OCI-LY3 (cell line): ENCODE results near the gene VEZT.

Experiments
- H2AFZ ChIP-seq: fragments of 200-600, 300-600 bp; shearing (Covaris generic); 2 replicates; pipeline ENCODE4 v1.6.0; 2014; ENCODE audit warnings: antibody characterized with exemption, low read depth, low read length
- H3K27ac ChIP-seq: fragments of 200-600, 300-600 bp; sonication (generic); 2 replicates; pipeline ENCODE4 v1.5.1; 2014; ENCODE audit warnings: mild to moderate bottlenecking, low read length, moderate library complexity, mixed read lengths
- H3K27me3 ChIP-seq: fragments of 200-600, 300-600 bp; sonication (generic); 2 replicates; pipeline ENCODE4 v1.6.1; 2014; ENCODE audit warnings: low read depth, low read length, mixed read lengths
- H3K36me3 ChIP-seq: fragments of 200-600, 300-600 bp; sonication (generic); replicated peaks from 2 replicates; pipeline ENCODE3; 2014; ENCODE audit warnings: low read depth, low read length, mixed read lengths
- H3K4me1 ChIP-seq: fragments of 300-600, 200-600 bp; sonication (generic); 2 replicates; pipeline ENCODE4 v1.6.1; 2014; ENCODE audit warnings: low read length, mixed read lengths
- H3K4me2 ChIP-seq: fragments of 200-600, 300-600 bp; sonication (generic); 2 replicates; pipeline ENCODE4 v1.6.1; 2014; ENCODE audit warnings: low read length, mixed read lengths
- H3K4me3 ChIP-seq: fragments of 300-600, 200-600 bp; sonication (generic); 2 replicates; pipeline ENCODE4 v1.5.1; 2014; ENCODE audit warnings: antibody characterized with exemption, mild to moderate bottlenecking, low read length, moderate library complexity
- H3K79me2 ChIP-seq: fragments of 300-600, 200-600 bp; shearing (Covaris generic); 2 replicates; pipeline ENCODE4 v1.6.1; 2014; ENCODE audit warnings: mild to moderate bottlenecking, low read length, mixed read lengths
- H3K9ac ChIP-seq: fragments of 300-600, 200-600 bp; shearing (Covaris generic); 2 replicates; pipeline ENCODE4 v1.6.0; 2014; ENCODE audit warnings: mild to moderate bottlenecking, low read length, moderate library complexity
- H3K9me3 ChIP-seq: fragments of 200-600, 300-600 bp; shearing (Covaris generic); 2 replicates; pipeline ENCODE4 v1.6.1; 2014; ENCODE audit warnings: low read length, mixed read lengths; ENCODE audit not compliant: insufficient read depth
- H4K20me1 ChIP-seq: fragments of 200-600, 300-600 bp; sonication (generic); 2 replicates; pipeline ENCODE4 v1.6.1; 2016; ENCODE audit warnings: low read length, mixed read lengths; ENCODE audit not compliant: insufficient read depth
- CTCF ChIP-seq: fragments of 200-600, 300-600 bp; sonication (generic); IDR thresholded peaks from 2 replicates; pipeline ENCODE4 v1.5.1; 2014; ENCODE audit warnings: antibody characterized with exemption, low read length, low read depth
- EZH2phosphoT487 ChIP-seq: fragments of 200-600 bp; shearing (Covaris generic); IDR thresholded peaks from 2 replicates; pipeline ENCODE4 v1.6.1; 2018; ENCODE audit warnings: antibody characterized with exemption, mixed run types, low read depth

Gene VEZT

DNA sequence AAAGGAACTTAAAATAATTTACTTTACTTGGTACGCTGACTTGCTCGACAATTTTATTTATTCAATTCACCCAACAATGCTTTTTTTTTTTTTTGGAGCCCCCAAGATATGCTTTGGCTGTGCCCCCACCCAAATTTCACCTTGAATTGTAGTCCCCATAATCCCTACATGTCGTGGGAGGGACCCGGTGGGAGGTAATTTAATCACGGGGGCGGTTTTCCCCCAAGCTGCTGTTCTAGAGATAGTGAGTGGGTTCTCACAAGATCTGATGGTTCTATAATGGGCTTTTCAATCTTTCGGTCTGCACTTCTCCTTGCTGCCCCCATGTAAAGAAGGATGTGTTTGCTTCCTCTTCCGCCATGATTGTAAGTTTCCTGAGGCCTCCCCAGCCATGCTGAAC, 10.7 kb upstream of the VEZT start:
- TF ChIP-seq CTCF: no peak
- TF ChIP-seq EZH2phosphoT487: no peak
- Histone ChIP-seq H3K79me2 (no peaks in the 10 kb centered on the region), H3K9me3 (no peaks in the 10 kb centered on the region), H3K4me1 (no peaks in the 10 kb centered on the region), H3K27me3 (peaks cover 21% of the 10 kb centered on the region), H3K4me2 (no peak overlapping the region), H4K20me1 (no peaks in the 10 kb centered on the region), H3K9ac (no peak overlapping the region), H3K4me3 (no peak overlapping the region), H2AFZ (no peak overlapping the region), H3K36me3 (no peaks in the 10 kb centered on the region), H3K27ac (no peak overlapping the region)

- no peaks in the 10 kb centered on the region for H4K20me1 ChIP-seq
- no peaks in the 10 kb centered on the region for H3K36me3 ChIP-seq
- no peak overlapping the region for H2AFZ ChIP-seq
- no peaks in the 10 kb centered on the region for H3K4me1 ChIP-seq
- H3K4me2 ChIP-seq: no peak overlapping the region
- no peak for TF ChIP-seq CTCF
- TF ChIP-seq EZH2phosphoT487: no peak
- no peaks in the 10 kb centered on the region for H3K79me2 ChIP-seq
- no peak overlapping the region for H3K9ac ChIP-seq
- no peak overlapping the region for H3K27ac ChIP-seq
- no peaks in the 10 kb centered on the region for H3K9me3 ChIP-seq
- H3K4me3 ChIP-seq: no peak overlapping the region
- peaks cover 21% of the 10 kb centered on the region for H3K27me3 ChIP-seq
Measured at GRCh38 chr12:95207407-95207806, 10.2 kb upstream of the VEZT start.

GRCh38 chr12:95208678-95209077, 8.9 kb upstream of the VEZT start:
- TF ChIP-seq EZH2phosphoT487 (no peak), CTCF (no peak)
- H4K20me1 ChIP-seq: no peaks in the 10 kb centered on the region
- H3K9me3 ChIP-seq: no peaks in the 10 kb centered on the region
- H3K27me3 ChIP-seq: peaks cover 21% of the 10 kb centered on the region
- no peak overlapping the region for H3K27ac ChIP-seq
- H3K4me2 ChIP-seq: no peak overlapping the region
- H3K4me1 ChIP-seq: no peaks in the 10 kb centered on the region
- no peak overlapping the region for H2AFZ ChIP-seq
- H3K4me3 ChIP-seq: no peak overlapping the region
- no peaks in the 10 kb centered on the region for H3K36me3 ChIP-seq
- H3K9ac ChIP-seq: no peak overlapping the region
- no peaks in the 10 kb centered on the region for H3K79me2 ChIP-seq

- Histone ChIP-seq H3K27ac (no peak overlapping the region), H3K9me3 (no peaks in the 10 kb centered on the region), H3K79me2 (no peaks in the 10 kb centered on the region), H3K36me3 (no peaks in the 10 kb centered on the region), H3K4me2 (no peak overlapping the region), H4K20me1 (no peaks in the 10 kb centered on the region), H3K27me3 (peaks cover 21% of the 10 kb centered on the region), H3K4me1 (peaks cover 13% of the 10 kb centered on the region), H3K9ac (no peak overlapping the region), H2AFZ (no peak overlapping the region), H3K4me3 (no peak overlapping the region)
- TF ChIP-seq CTCF (no peak), EZH2phosphoT487 (no peak)
Measured at GRCh38 chr12:95212586-95212985, 5.0 kb upstream of the VEZT start.
